Osteocyte (in vitro differentiated cells): Measurements from ENCODE around the gene PRG3. TPM values are rescaled to one million over a fixed set of nuclear protein-coding genes. Genes with fewer than 3 reads are reported as not detected.
"Not testable (repeated sequence)": the region's sequence is repeated elsewhere in the genome, so short reads cannot be mapped to it uniquely, and the experiment has no call there.

Source experiments
- DNase-seq: peaks from one replicate; pipeline ENCODE4 v3.0.0; 2021; ENCODE audit warnings: mixed read lengths; ENCODE audit not compliant: unreplicated experiment; ENCODE audit errors: extremely low spot score
- H3K27ac Mint-ChIP-seq: one replicate; pipeline ENCODE4 v1.8.0; 2021; ENCODE audit warnings: mild to moderate bottlenecking, mixed read lengths; ENCODE audit not compliant: unreplicated experiment
- H3K27me3 Mint-ChIP-seq: one replicate; pipeline ENCODE4 v1.8.0; 2021; ENCODE audit warnings: mixed read lengths; ENCODE audit not compliant: unreplicated experiment
- H3K36me3 Mint-ChIP-seq: one replicate; pipeline ENCODE4 v1.8.0; 2021; ENCODE audit warnings: mixed read lengths; ENCODE audit not compliant: unreplicated experiment
- H3K4me1 Mint-ChIP-seq: one replicate; pipeline ENCODE4 v1.8.0; 2021; ENCODE audit warnings: mixed read lengths; ENCODE audit not compliant: unreplicated experiment
- H3K4me3 Mint-ChIP-seq: one replicate; pipeline ENCODE4 v1.8.0; 2021; ENCODE audit warnings: mild to moderate bottlenecking, moderate library complexity, mixed read lengths; ENCODE audit not compliant: unreplicated experiment
- H3K9me3 Mint-ChIP-seq: one replicate; pipeline ENCODE4 v1.8.0; 2021; ENCODE audit warnings: mixed read lengths; ENCODE audit not compliant: unreplicated experiment
- total RNA-seq: library from RNA; stranded (reverse); gene quantifications from 2 replicates; pipeline ENCODE4 v1.2.1, GENCODE V29; 2021
- TF ChIP-seq, protein P1 (sequence below): fragments of 200-600 bp; sonication (generic); IDR thresholded peaks from 2 replicates; pipeline ENCODE4 v1.5.0; 2021; ENCODE audit warnings: antibody characterized with exemption, mild to moderate bottlenecking, moderate library complexity

The PRG3 gene
- total RNA-seq, 1 donor from 2014 or later: not detected

DNA sequence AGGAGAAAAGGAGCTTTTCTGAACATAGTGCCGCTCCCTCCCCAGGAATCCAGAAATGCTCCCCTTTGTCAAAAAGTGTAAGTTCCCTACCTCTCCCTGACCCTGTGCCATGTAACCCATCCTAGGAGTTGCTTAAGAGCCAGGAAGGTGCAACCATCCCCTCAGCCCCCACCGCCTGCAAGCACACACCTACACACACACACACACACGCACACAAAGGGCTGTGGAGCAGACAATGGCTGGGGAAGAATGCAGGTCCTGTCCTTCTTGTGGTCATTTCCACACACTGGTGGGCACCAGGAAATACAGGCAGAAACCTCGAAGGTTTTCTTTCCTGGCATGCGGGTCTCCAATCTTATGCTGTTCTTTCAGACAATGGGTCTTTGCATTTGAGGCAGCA lies 41.6 kb downstream of the PRG3 start:
- Mint-ChIP-seq H3K9me3 (no peaks in the 10 kb centered on the region), H3K27me3 (peaks cover 16% of the 10 kb centered on the region), H3K36me3 (no peaks in the 10 kb centered on the region), H3K4me1 (peaks cover 16% of the 10 kb centered on the region), H3K27ac (no peak overlapping the region), H3K4me3 (no peak overlapping the region)
- TF ChIP-seq, protein P1, sequence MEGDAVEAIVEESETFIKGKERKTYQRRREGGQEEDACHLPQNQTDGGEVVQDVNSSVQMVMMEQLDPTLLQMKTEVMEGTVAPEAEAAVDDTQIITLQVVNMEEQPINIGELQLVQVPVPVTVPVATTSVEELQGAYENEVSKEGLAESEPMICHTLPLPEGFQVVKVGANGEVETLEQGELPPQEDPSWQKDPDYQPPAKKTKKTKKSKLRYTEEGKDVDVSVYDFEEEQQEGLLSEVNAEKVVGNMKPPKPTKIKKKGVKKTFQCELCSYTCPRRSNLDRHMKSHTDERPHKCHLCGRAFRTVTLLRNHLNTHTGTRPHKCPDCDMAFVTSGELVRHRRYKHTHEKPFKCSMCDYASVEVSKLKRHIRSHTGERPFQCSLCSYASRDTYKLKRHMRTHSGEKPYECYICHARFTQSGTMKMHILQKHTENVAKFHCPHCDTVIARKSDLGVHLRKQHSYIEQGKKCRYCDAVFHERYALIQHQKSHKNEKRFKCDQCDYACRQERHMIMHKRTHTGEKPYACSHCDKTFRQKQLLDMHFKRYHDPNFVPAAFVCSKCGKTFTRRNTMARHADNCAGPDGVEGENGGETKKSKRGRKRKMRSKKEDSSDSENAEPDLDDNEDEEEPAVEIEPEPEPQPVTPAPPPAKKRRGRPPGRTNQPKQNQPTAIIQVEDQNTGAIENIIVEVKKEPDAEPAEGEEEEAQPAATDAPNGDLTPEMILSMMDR: no peak
- DNase-seq: no peak

DNA sequence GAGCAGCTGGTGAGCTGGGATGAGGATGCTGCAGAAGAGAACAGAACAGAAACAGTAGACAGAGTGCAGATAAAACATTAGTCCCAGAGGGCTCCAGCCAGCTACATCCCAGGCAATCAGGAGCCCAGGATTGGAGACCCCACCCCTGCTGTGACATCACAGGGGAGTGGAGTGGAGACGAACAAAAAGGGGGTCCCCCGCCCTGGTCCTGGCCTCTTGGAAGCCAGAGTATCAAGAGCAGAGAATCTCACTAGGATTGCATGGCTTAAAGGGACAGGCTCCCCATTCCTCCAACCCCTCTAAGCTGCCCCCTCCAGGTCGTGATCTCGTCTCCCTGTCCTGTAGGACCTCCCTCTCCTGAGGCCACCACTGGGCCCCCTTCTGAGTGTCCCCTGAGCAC lies 42.8 kb downstream of the PRG3 start, which contains the start of gene P2RX3:
P2RX3 (plus strand) TSS at position 211 of the 400 bp plus-strand sequence. CDS start 199 bp downstream, outside the sequence.
- Mint-ChIP-seq H3K9me3 (no peaks in the 10 kb centered on the region), H3K4me3 (no peak within 1 kb of the TSS), H3K27ac (no peak within 1 kb of the TSS), H3K27me3 (peaks cover 16% of the 10 kb centered on the region), H3K4me1 (peaks cover 24% of the 10 kb centered on the region), H3K36me3 (no peaks in the 10 kb centered on the region)
- TF ChIP-seq, protein P1: no peak
- DNase-seq: no peak

DNA sequence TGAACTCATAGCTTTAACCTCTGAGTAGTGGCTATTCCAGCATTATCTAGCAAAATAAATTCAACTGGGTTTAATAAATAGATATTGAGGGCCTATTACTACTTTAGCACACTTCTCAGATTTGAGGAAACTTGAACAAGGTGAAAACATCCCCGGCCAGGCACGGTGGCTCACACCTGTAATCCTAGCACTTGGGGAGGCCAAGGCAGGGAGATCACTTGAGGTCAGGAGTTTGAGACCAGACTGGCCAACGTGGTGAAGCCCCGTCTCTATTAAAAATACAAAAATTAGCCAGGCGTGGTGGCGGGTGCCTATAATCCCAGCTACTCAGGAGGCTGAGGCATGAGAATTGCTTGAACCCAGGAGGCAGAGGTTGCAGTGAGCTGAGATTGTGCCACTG lies 44.1 kb downstream of the PRG3 start:
- H3K4me3 Mint-ChIP-seq, H3K9me3 Mint-ChIP-seq, H3K36me3 Mint-ChIP-seq, DNase-seq: not testable (repeated sequence)
- peaks cover 24% of the 10 kb centered on the region for H3K4me1 Mint-ChIP-seq
- peaks cover 16% of the 10 kb centered on the region for H3K27me3 Mint-ChIP-seq
- H3K27ac Mint-ChIP-seq: peak overlapping the region; percentile 99

DNA sequence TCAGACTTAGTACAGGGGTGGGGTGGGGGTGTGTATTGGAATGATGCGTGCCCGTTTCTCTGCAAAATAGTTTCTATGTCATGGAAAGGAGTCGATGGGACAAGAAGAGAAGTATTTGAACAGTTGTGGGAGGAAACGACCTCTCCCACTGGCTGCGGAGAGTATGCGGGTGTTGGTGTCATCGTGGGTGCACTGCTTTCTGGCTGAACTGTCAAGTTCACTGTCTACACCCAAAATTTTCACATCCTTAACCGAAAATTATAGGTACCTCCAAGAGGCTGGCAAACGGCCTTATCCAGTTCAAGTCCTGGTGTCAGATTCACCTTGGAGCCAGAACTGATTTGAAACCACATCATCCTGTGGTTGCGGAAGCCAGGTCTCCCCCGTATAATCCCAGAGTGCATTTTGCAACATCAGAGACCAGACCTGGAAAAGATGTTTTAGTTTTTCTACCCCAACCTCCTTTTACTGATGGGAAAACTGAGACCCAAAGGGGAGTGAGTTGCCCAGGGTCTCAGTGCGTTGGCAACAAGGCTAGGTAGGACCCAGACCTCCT lies 44.8 kb downstream of the PRG3 start:
- H3K4me1 Mint-ChIP-seq: peaks cover 24% of the 10 kb centered on the region
- H3K9me3 Mint-ChIP-seq: no peaks in the 10 kb centered on the region
- H3K27ac Mint-ChIP-seq: peak overlapping the region; percentile 99
- H3K27me3 Mint-ChIP-seq: peaks cover 16% of the 10 kb centered on the region
- TF ChIP-seq, protein P1: no peak
- peak overlapping the region; percentile 92 for H3K4me3 Mint-ChIP-seq
- DNase-seq: no peak
- H3K36me3 Mint-ChIP-seq: peaks cover 14% of the 10 kb centered on the region

DNA sequence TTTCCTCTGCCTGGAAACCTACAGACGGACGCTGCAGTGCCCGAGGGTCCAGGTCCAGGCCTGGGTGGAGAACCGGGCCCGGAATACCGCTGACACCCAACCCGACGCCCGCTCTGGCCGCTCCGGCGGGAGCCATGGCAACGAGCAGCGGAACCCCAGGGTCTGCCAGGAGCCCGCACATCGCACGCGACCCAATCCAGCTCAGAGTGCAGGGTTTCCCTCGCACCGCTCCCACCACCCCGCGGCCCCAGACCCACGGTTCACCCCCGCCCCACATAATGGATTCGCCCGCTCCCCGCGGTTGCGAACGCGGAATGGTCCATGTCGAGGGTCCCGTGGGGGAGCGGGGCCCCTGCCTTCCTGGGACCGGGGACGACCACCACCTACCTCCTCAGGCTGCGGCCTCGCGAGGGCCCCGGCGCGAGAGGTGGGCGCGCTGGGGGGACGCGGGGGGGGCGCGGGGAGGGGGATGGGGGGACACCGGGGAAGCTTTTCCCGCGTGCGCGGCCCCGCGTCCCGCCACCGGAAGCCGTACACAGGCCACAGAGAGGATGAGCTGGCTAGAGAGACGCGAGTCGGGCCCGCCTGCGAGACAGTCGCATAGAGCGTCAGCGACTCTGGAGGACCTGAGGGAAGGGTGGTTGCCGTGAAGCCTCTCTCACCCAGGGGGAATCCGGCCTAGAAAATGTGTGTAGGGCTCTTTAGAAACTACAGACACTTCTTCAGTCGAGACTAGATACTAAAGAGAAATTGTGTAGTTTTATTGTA lies 45.4 kb downstream of the PRG3 start, which contains the start of gene SSRP1:
SSRP1 (minus strand) TSS at position 550 of the 768 bp plus-strand sequence. CDS start 771 bp downstream, outside the sequence.
- Mint-ChIP-seq H3K4me1 (peaks cover 24% of the 10 kb centered on the region), H3K27me3 (peaks cover 14% of the 10 kb centered on the region), H3K4me3 (peak within 1 kb of the TSS; percentile 92), H3K9me3 (no peaks in the 10 kb centered on the region), H3K27ac (peak within 1 kb of the TSS; percentile 99), H3K36me3 (peaks cover 20% of the 10 kb centered on the region)
- peak; percentile 94 for DNase-seq
- TF ChIP-seq, protein P1: no peak
